Large intestine (tissue), 3 donors: ENCODE results near the gene NPPA. TPM values are rescaled to one million over a fixed set of nuclear protein-coding genes. Genes with fewer than 3 reads are reported as not detected.

Experiments used
- DNase-seq, 2 donors: peaks; one replicate each; pipeline versions ENCODE4 v3.0.0 to v3.0.0-alpha.2; 2013
- H3K27ac ChIP-seq: one replicate; pipeline ENCODE4 v1.5.1; 2013; ENCODE audit warnings: low read length
- H3K27me3 ChIP-seq: 2 replicates; pipeline ENCODE4 v1.6.1; 2013; ENCODE audit warnings: low read length; ENCODE audit not compliant: control insufficient read depth, insufficient read depth
- H3K36me3 ChIP-seq: 2 replicates; pipeline ENCODE4 v1.6.1; 2013; ENCODE audit warnings: low read length; ENCODE audit not compliant: control insufficient read depth, insufficient read depth
- H3K4me1 ChIP-seq: one replicate; pipeline ENCODE4 v1.6.1; 2013; ENCODE audit warnings: low read length; ENCODE audit not compliant: control insufficient read depth, insufficient read depth
- H3K4me3 ChIP-seq: one replicate; pipeline ENCODE4 v1.5.1; 2013; ENCODE audit warnings: low read length
- H3K9me3 ChIP-seq: one replicate; pipeline ENCODE4 v1.6.1; 2013; ENCODE audit warnings: mild to moderate bottlenecking, low read depth, low read length, moderate library complexity; ENCODE audit not compliant: control insufficient read depth
- WGBS: methylation state at CpG from one replicate; pipeline ENCODE4 v1.1.5; 2013; ENCODE audit warnings: low lambda C conversion rate; ENCODE audit not compliant: insufficient coverage; 5-methylcytosine and 5-hydroxymethylcytosine counted together
- polyA plus RNA-seq: library from polyadenylated mRNA; unstranded; fragments of 120-200 nt; gene quantifications from one replicate; pipeline ENCODE4 v1.2.1, GENCODE V29; 2013

Gene NPPA
- polyA plus RNA-seq, 1 donor = 1.8 TPM

- Histone ChIP-seq H3K9me3 (no peaks in the 10 kb centered on the region), H3K36me3 (no peaks in the 10 kb centered on the region), H3K4me1 (peaks cover 14% of the 10 kb centered on the region), H3K27ac (no peak overlapping the region), H3K4me3 (no peak overlapping the region), H3K27me3 (no peaks in the 10 kb centered on the region)
- DNase-seq = peak; percentile 89 to 93
- no CpG with 5 or more reads among the region's 13 CpGs for WGBS
Measured at GRCh38 chr1:11882814-11883538, 35.4 kb upstream of the NPPA start.

- WGBS = no CpG with 5 or more reads among the region's 18 CpGs
- Histone ChIP-seq H3K27ac (no peak overlapping the region), H3K36me3 (no peaks in the 10 kb centered on the region), H3K9me3 (no peaks in the 10 kb centered on the region), H3K4me1 (peaks cover 14% of the 10 kb centered on the region), H3K4me3 (no peak overlapping the region), H3K27me3 (no peaks in the 10 kb centered on the region)
- DNase-seq = no peak
Measured at GRCh38 chr1:11881749-11882441, 34.3 kb upstream of the NPPA start.

DNA sequence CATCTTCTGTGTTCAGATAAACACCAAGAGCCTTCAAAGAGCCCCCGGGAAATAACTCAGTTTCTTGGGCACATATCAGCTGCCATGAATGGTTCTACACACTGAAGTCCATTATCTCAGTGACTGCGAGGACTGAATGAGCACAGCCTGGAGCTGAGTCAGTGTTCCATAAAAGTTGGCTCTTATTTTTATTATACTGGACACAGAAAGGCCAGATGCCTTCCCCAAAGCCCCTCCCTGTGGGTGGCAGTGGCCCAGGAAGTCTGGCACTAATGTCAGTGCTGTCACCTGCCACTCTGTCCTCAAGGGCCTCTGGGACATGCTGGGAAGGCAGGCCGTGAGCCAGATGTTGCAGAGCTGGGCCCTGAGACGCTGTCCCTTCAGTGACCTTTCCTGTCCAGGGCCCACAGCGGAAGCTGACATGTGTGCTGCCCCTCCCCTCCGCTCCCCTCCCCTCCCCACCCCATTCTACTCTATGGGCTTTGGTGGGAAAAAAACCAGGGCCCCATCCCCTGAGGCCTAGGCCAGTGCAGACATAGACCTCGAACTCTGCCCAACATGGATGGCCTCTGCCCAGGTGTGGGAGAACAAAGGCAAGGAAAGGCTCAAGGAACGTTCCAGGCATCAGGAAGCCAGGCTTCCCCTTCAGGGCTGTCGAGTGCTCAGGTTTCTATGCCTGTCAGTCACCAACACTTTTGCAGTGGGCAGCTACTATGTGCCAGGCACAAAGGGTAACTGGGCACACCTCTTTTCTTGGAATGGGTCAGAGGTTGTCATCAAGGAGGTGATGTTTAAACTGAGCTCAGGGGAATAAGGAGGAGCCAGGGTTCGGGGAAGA is 33.5 kb upstream of the NPPA start:
- Histone ChIP-seq H3K4me1 (peaks cover 14% of the 10 kb centered on the region), H3K9me3 (no peaks in the 10 kb centered on the region), H3K4me3 (no peak overlapping the region), H3K36me3 (no peaks in the 10 kb centered on the region), H3K27ac (no peak overlapping the region), H3K27me3 (no peaks in the 10 kb centered on the region)
- no CpG with 5 or more reads among the region's 10 CpGs for WGBS
- peak; percentile 26 to 42 for DNase-seq

- Histone ChIP-seq H3K4me1 (peaks cover 14% of the 10 kb centered on the region), H3K27me3 (no peaks in the 10 kb centered on the region), H3K27ac (no peak overlapping the region), H3K4me3 (no peak overlapping the region), H3K9me3 (no peaks in the 10 kb centered on the region), H3K36me3 (no peaks in the 10 kb centered on the region)
- no CpG with 5 or more reads among the region's 12 CpGs for WGBS
- no peak for DNase-seq
Measured at GRCh38 chr1:11880181-11880575, 32.6 kb upstream of the NPPA start.

DNA sequence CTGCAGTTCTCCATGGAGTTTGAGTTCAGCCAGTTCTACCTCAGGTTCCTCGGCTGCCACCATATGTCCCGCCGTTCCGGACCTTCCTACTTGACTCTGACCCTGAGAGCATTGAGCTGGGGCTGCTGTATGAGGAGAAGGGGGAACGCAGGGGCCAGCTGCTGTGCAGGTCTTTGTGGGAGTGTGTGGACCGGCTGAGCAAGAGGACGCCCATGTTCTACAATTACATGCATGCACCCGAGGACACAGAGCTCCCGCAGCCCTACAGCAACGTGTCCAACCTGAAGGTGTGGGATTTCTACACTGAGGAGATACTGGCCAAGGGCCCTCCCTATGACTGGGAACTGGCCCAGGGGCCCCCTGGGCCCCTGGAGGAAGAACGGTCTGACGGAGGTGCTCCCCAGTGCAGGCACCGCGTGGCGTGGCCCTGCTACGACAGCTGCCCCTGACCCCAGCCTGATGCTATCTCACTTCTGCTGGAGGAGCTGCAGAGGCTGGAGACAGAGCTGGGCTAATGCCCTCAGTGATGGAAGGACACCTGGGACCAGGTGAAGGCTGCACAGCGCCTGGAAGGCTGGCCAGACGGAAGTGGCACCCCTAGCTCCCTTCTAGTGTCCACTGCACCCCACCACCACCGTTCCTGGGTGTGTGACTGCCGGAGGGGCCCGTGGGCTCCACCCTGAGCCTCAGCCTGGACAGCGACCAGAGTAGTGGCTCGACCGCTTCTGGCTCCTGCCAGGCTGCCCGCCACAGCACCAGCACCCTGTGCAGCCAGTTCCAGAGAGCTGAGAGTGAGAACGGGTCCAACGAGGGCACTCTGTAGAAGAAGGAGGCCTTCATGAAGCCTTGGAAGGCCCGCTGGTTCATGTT is 32.0 kb upstream of the NPPA start:
- Histone ChIP-seq H3K27me3 (no peaks in the 10 kb centered on the region), H3K36me3 (no peaks in the 10 kb centered on the region), H3K27ac (no peak overlapping the region), H3K4me3 (no peak overlapping the region), H3K9me3 (no peaks in the 10 kb centered on the region), H3K4me1 (peaks cover 14% of the 10 kb centered on the region)
- WGBS = no CpG with 5 or more reads among the region's 28 CpGs
- no peak for DNase-seq

DNA sequence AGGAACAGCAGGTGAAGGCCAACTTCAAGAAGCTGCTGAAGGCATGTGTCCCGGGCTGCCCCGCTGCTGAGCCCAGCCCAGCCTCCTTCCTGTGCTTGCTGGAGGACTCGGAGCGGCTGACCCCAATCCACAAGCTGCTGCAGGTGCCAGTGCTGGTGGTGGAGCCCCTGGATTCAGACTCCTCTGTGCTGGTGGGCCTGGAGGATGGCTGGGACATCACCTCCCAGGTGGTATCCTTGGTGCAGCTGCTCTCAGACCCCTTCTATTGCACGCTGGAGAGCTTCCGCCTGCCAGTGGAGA is 31.3 kb upstream of the NPPA start:
- Histone ChIP-seq H3K4me3 (no peak overlapping the region), H3K4me1 (peaks cover 14% of the 10 kb centered on the region)
- WGBS = no CpG with 5 or more reads among the region's 6 CpGs

DNA sequence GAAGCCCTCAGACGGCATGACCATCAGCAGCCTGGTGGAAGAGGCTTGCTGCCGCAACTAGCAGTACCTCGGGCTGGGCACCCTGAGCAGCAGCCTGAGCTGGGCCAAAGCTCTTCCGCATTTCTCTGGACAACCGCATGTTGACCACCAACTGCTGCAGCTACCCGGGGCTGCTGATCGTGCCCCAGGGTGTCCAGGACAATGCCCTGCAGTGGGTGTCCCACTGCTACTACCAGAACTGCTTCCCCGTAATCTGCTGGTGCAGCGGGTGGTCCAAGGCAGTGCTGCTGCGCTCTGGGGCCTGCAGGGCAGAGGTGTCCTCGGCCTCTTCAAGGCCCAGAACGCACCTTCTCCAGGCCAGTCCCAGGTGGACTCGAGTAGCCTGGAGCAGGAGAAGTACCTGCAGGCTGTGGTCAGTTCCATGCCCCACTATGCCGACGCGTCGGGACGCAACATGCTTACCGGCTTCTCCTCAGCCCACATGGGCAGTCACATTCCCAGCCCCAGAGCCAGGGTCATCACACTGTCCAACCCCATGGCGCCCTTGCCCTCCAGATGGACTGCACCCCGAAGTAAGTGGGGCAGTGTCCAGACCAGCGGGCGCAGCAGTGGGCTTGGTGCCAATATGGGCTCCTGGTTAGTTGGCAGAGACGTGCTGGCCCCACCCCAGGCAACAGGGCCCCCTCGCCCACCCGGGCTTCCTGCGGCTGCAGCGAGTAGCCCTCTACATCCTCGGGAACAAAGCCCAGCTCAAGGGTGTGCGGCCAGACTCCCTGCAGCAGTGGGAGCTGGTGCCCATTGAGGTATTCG is 30.7 kb upstream of the NPPA start:
- Histone ChIP-seq H3K9me3 (no peaks in the 10 kb centered on the region), H3K27ac (no peak overlapping the region), H3K4me3 (no peak overlapping the region), H3K4me1 (peaks cover 13% of the 10 kb centered on the region), H3K36me3 (no peaks in the 10 kb centered on the region), H3K27me3 (peaks cover 5% of the 10 kb centered on the region)
- no CpG with 5 or more reads among the region's 31 CpGs for WGBS
- DNase-seq = no peak

More for the DNA sequence above, 31.3 kb upstream of the NPPA start:
- Histone ChIP-seq H3K27ac (no peak overlapping the region), H3K9me3 (no peaks in the 10 kb centered on the region), H3K36me3 (no peaks in the 10 kb centered on the region), H3K27me3 (peaks cover 5% of the 10 kb centered on the region)
- DNase-seq = no peak

- Histone ChIP-seq H3K36me3 (no peaks in the 10 kb centered on the region), H3K4me3 (no peak overlapping the region), H3K9me3 (no peaks in the 10 kb centered on the region), H3K4me1 (peaks cover 6% of the 10 kb centered on the region), H3K27ac (no peak overlapping the region), H3K27me3 (peaks cover 5% of the 10 kb centered on the region)
- no CpG with 5 or more reads among the region's 6 CpGs for WGBS
- DNase-seq = no peak
Measured at GRCh38 chr1:11877074-11877473, 29.5 kb upstream of the NPPA start.

- no peaks in the 10 kb centered on the region for H3K36me3 ChIP-seq
- no CpG with 5 or more reads among the region's 10 CpGs for WGBS
- H3K9me3 ChIP-seq = no peaks in the 10 kb centered on the region
- no peak overlapping the region for H3K4me3 ChIP-seq
- H3K27me3 ChIP-seq = peaks cover 5% of the 10 kb centered on the region
- H3K4me1 ChIP-seq = no peaks in the 10 kb centered on the region
- no peak for DNase-seq
- H3K27ac ChIP-seq = no peak overlapping the region
Measured at GRCh38 chr1:11875094-11875493, 27.5 kb upstream of the NPPA start.
